SJCRH30 (cell line): ENCODE results near the gene TTC9B. TPM values are rescaled to one million over a fixed set of nuclear protein-coding genes. Genes with fewer than 3 reads are reported as not detected.
A peak's percentile ranks its signal among the peaks of the same experiment; 100 is the strongest.

Experiments used
- DNase-seq, 2 experiments: peaks; one replicate each; pipeline ENCODE4 v3.0.0-alpha.2; 2015 to 2020
- H3K27ac ChIP-seq: fragments of 250-450 bp; sonication (Bioruptor Pico); 2 replicates; pipeline ENCODE4 v1.5.1; 2020; ENCODE audit warnings: mild to moderate bottlenecking, moderate library complexity
- H3K27me3 ChIP-seq: fragments of 250-450 bp; sonication (Bioruptor Pico); 2 replicates; pipeline ENCODE4 v1.5.1; 2020; ENCODE audit warnings: mild to moderate bottlenecking, moderate library complexity
- H3K36me3 ChIP-seq: fragments of 250-450 bp; sonication (Bioruptor Pico); 2 replicates; pipeline ENCODE4 v1.5.1; 2020; ENCODE audit warnings: mild to moderate bottlenecking, moderate library complexity
- H3K4me1 ChIP-seq: fragments of 250-450 bp; sonication (Bioruptor Pico); 2 replicates; pipeline ENCODE4 v1.5.1; 2020; ENCODE audit warnings: mild to moderate bottlenecking, moderate library complexity
- H3K4me3 ChIP-seq: fragments of 250-450 bp; sonication (Bioruptor Pico); 2 replicates; pipeline ENCODE4 v1.5.1; 2020; ENCODE audit warnings: mild to moderate bottlenecking, moderate library complexity
- H3K9me3 ChIP-seq: fragments of 250-450 bp; sonication (Bioruptor Pico); replicated peaks from 2 replicates; pipeline ENCODE4 v1.5.1; 2020; ENCODE audit warnings: mild to moderate bottlenecking, moderate library complexity
- total RNA-seq: library from RNA; depleted of rRNA; stranded (reverse); fragments of >200 nt; shearing (Covaris generic); gene quantifications from 2 replicates; pipeline ENCODE4 v1.2.3, GENCODE V29; 2014

Gene TTC9B
- total RNA-seq, 1 experiment from 2014 or later: not detected

DNA sequence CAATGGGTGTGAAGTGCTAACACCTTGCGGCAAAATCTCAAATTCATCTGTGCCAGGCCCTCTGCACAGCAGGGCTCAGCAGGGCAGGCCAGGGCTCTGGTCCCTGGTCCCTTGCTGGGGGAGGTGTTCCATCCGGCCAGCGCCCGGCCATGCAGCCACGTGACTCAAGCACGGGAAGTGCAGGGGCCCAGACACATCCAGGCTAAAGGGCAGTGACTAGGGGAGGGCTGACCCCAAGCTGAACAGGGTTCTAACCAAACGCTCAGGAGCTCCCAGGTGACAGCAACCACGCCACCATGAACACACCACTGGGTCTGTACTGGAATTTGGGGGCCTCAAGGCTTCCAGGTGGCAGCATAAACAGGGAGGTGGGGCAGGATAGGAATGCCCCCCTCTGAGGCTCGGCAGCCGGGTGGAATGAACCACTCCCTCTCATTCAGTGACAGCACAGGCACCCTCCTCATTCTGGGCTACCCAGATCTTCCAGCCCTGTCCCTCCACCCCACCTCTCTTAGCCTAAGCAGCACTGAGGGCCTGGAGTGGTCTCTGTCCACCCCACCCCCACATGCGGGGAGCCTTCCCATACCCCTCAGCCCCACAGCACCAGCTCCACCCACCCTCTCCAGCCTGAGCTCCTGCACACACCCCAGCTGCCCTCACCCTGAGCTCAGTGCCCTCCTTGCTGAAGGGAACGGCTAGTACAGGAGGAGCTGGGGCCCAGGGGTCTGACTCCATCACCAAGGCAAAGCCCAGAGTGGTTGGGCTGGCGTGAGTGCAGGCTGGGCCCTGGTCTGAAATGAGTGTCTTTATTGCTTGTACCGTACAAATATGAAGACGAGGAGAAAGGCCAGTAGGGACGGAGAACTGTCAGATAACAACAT, 13.6 kb upstream of the TTC9B start:
- Histone ChIP-seq H3K36me3 (peaks cover 19% of the 10 kb centered on the region), H3K27ac (no peak overlapping the region)
- DNase-seq: no peak

GRCh38 chr19:40231057-40231456, 12.9 kb upstream of the TTC9B start:
- no peak for DNase-seq
- Histone ChIP-seq H3K36me3 (peaks cover 13% of the 10 kb centered on the region; the same call in 1 of the 2 replicates), H3K9me3 (no peaks in the 10 kb centered on the region), H3K4me1 (peaks cover 12% of the 10 kb centered on the region), H3K27me3 (0 out of 2 replicates have a peak, but pooled peaks cover 4% of the 10 kb centered on the region), H3K27ac (no peak overlapping the region), H3K4me3 (no peak overlapping the region)

More for the DNA sequence above, 13.6 kb upstream of the TTC9B start:
- Histone ChIP-seq H3K27me3 (0 out of 2 replicates have a peak, but pooled peaks cover under 1% of the 10 kb centered on the region), H3K9me3 (no peaks in the 10 kb centered on the region), H3K4me3 (no peak overlapping the region), H3K4me1 (peaks cover 12% of the 10 kb centered on the region)

GRCh38 chr19:40229926-40230417, 11.8 kb upstream of the TTC9B start:
- Histone ChIP-seq H3K4me1 (peaks cover 12% of the 10 kb centered on the region), H3K27me3 (0 out of 2 replicates have a peak, but pooled peaks cover 4% of the 10 kb centered on the region), H3K27ac (no peak overlapping the region), H3K36me3 (peaks cover 4% of the 10 kb centered on the region; the same call in 1 of the 2 replicates), H3K9me3 (no peaks in the 10 kb centered on the region), H3K4me3 (no peak overlapping the region)
- no peak for DNase-seq

DNA sequence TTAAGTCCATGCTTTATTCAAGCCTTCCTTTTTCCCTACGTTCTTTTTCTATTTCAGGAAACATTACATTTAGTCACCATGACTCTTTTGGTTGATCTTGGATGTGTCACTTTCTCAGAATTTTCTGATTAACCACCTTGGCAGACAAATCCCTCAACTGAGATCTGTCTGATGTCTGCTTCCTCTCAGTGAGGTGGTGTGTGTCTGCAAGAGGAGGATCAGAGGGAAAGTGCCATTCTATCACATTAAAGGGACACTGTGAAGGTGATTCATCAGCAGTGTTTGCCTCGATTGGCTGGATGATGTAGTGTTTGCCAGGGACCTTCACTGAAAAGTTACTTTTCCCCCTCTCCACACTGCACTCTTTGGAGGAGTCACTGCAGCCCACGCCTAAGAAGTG, 11.3 kb upstream of the TTC9B start:
- peaks cover 12% of the 10 kb centered on the region for H3K4me1 ChIP-seq
- H3K27me3 ChIP-seq: 0 out of 2 replicates have a peak, but pooled peaks cover 4% of the 10 kb centered on the region
- no peaks in the 10 kb centered on the region for H3K9me3 ChIP-seq
- no peaks in the 10 kb centered on the region for H3K36me3 ChIP-seq
- H3K27ac ChIP-seq: peak overlapping the region; percentile 17; the same call in 1 of the 2 replicates
- H3K4me3 ChIP-seq: no peak overlapping the region
- DNase-seq: no peak

DNA sequence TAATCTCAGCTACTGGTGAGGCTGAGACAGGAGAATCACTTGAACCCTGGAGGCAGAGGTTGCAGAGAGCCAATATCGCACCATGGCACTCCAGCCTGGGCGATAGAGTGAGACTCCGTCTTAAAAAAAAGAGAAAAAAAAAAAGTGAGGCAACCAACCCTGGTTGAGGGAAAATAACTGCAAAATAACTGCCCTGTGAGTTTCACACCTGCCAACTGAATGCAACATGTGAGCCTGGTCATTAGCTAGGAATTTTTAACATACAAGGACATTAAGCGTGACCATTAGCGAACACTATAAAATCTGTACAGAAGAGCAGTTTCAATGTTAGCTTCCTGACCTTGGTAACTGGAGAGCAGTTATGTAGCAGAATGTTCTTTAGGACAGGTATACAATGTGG, 10.7 kb upstream of the TTC9B start:
- 0 out of 2 replicates have a peak, but pooled peaks cover 4% of the 10 kb centered on the region for H3K27me3 ChIP-seq
- DNase-seq: peak in 1 of 2 experiments; percentile 37
- no peak overlapping the region for H3K4me3 ChIP-seq
- H3K27ac ChIP-seq: peak overlapping the region; percentile 17; the same call in 1 of the 2 replicates
- peaks cover 12% of the 10 kb centered on the region for H3K4me1 ChIP-seq
- H3K9me3 ChIP-seq: no peaks in the 10 kb centered on the region
- H3K36me3 ChIP-seq: no peaks in the 10 kb centered on the region

GRCh38 chr19:40228346-40228745, 10.2 kb upstream of the TTC9B start:
- Histone ChIP-seq H3K9me3 (no peaks in the 10 kb centered on the region), H3K36me3 (no peaks in the 10 kb centered on the region), H3K4me1 (peaks cover 12% of the 10 kb centered on the region), H3K27me3 (0 out of 2 replicates have a peak, but pooled peaks cover 4% of the 10 kb centered on the region), H3K27ac (no peak overlapping the region), H3K4me3 (no peak overlapping the region)
- DNase-seq: no peak

GRCh38 chr19:40225440-40226305, 7.5 kb upstream of the TTC9B start:
- Histone ChIP-seq H3K36me3 (no peaks in the 10 kb centered on the region), H3K9me3 (no peaks in the 10 kb centered on the region), H3K4me3 (no peak overlapping the region), H3K27me3 (0 out of 2 replicates have a peak, but pooled peaks cover 4% of the 10 kb centered on the region), H3K27ac (no peak overlapping the region), H3K4me1 (peaks cover 12% of the 10 kb centered on the region)
- no peak for DNase-seq

- DNase-seq: no peak
- Histone ChIP-seq H3K4me3 (no peak overlapping the region), H3K9me3 (no peaks in the 10 kb centered on the region), H3K36me3 (no peaks in the 10 kb centered on the region), H3K27ac (no peak overlapping the region), H3K4me1 (peaks cover 10% of the 10 kb centered on the region), H3K27me3 (0 out of 2 replicates have a peak, but pooled peaks cover 4% of the 10 kb centered on the region)
Observed at GRCh38 chr19:40224342-40225150, 6.4 kb upstream of the TTC9B start.

DNA sequence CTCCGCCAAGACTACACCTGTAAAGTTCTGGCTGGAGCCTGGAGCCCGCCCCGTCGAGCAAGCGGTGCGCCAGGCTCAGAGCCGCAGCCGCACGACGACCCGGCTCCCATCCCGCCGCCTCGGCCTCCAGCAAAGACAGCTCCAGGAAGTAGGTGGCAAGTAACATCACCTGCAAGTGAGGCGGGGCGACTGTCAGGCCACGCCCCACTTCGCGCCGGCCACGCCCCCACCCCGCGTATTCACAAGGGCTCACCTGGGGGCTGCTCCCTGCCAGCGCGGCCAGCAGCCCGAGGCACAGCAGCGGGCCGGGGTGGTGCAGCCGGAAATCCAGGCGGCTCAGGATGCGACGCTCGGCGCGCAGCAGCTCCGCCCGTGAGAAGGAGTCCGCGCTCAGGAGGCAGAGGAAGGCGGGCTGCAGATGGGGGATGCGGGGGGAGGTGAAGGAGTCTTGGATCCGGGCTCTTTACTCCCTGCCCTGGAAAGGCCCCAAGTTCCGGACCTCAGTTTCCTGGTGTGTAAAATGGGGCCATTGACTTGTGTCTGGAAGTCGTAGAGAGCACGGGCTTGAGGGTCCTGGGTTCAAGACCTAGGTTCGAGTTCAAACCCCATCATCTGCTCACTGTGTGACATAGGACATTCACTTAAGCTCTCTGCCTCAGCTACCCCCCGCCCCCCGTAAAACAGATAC, 5.1 kb upstream of the TTC9B start:
- H3K9me3 ChIP-seq: no peaks in the 10 kb centered on the region
- no peaks in the 10 kb centered on the region for H3K36me3 ChIP-seq
- no peak overlapping the region for H3K27ac ChIP-seq
- H3K4me3 ChIP-seq: no peak overlapping the region
- DNase-seq: no peak
- H3K4me1 ChIP-seq: 0 out of 2 replicates have a peak, but pooled peaks cover 2% of the 10 kb centered on the region
- H3K27me3 ChIP-seq: peaks cover 7% of the 10 kb centered on the region; the same call in 1 of the 2 replicates

DNA sequence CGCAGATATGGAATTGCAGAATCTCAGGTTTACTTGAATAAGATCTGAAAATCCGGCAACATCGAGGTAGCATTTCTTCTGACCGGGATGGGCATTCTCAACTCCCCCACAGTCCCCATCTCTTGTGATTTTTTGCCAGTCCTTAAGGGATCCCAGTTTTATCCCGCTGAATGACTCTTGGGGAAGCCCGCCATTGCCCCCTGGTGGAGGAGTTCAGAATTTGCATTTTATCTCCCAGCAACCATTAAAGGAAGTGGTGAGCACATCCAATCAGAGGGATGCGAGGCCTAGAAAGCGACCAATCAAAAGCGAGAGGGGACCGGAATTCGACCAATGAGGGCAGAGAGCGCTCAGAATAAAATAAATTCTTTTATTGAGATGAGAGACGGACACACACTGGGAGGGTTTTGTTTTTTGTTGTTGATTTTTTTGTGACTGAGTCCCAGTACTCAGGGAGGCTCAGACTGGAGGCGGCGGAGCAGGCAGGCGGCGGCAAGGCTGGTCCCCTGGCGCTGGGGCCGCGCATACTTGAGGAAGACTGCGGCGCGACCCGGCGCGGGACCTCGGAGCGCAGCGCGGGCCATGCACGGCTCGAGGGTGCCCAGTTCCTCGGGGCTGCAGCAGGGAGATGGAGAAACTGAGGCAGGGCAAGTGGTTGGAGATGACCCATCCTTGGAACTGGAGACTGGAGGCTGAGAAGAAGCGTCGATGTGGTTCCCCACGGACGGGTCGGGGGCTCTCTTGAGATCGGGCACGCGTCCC, 3.9 kb upstream of the TTC9B start:
- Histone ChIP-seq H3K4me1 (0 out of 2 replicates have a peak, but pooled peaks cover 2% of the 10 kb centered on the region), H3K36me3 (no peaks in the 10 kb centered on the region), H3K9me3 (no peaks in the 10 kb centered on the region), H3K27ac (no peak overlapping the region), H3K27me3 (peaks cover 7% of the 10 kb centered on the region; the same call in 1 of the 2 replicates), H3K4me3 (no peak overlapping the region)
- peak; percentile 86 to 98 for DNase-seq

DNA sequence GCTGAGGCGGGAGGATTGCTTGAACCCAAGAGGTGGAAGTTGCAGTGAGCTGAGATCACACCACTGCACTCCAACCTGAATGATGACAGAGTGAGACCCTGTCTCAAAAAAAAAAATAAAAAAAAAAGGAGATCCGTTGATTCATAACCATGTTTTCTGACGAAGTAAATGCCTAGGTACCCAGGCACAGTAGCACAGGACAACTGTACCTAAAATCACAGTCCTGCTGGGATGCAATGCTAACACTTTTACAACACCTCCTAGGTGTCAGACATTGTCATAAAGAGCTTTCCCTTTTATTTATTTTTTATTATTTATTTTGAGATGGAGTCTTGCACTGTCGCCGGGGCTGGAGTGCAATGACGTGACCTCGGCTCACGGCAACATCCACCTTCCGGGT, 2.5 kb upstream of the TTC9B start:
- H3K27ac ChIP-seq: no peak overlapping the region
- no peak overlapping the region for H3K4me3 ChIP-seq
- no peaks in the 10 kb centered on the region for H3K36me3 ChIP-seq
- H3K27me3 ChIP-seq: peaks cover 3% of the 10 kb centered on the region; the same call in 1 of the 2 replicates
- no peak for DNase-seq
- H3K4me1 ChIP-seq: peaks cover 12% of the 10 kb centered on the region; the same call in 1 of the 2 replicates
- H3K9me3 ChIP-seq: no peaks in the 10 kb centered on the region

DNA sequence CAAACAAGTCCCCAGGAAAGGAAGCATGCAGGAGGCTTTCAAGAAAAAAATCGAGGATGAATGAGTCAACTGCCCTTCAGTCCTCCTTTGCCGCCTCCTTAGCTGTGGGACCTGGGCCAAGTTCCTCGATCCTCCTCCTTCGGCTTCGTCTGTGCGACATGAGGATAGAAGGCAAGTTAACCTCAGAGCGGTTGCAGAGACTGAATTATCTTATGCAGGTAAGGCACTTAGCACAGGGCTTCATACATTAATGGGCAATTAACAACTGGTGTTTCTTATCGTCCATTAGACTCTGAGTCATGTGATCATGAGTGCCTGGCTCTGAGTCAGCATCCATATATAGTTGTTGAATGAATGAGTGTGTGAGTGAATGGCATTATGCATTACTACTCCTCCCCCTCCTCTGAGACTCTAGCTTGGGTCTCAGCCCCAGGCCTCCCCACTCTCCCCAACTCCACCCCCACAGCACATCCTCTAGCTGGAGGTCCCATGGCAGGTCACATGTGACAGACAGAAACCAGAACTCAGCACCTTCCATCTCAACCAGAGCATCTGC, 1.6 kb upstream of the TTC9B start:
- peak; percentile 42 to 57 for DNase-seq
- Histone ChIP-seq H3K4me3 (peak overlapping the region; percentile 35), H3K9me3 (no peaks in the 10 kb centered on the region), H3K36me3 (no peaks in the 10 kb centered on the region), H3K27me3 (peaks cover 3% of the 10 kb centered on the region; the same call in 1 of the 2 replicates), H3K4me1 (peaks cover 13% of the 10 kb centered on the region; the same call in 1 of the 2 replicates), H3K27ac (no peak overlapping the region)
